ENCODE data around the gene SCOC. TPM values are rescaled to one million over a fixed set of nuclear protein-coding genes. Genes with fewer than 3 reads are reported as not detected.

The SCOC gene
- polyA plus RNA-seq, 1 donor (not counting 4 experiments of a cell fraction or from before 2014, with no cell fraction given) = 92.1 TPM

- Histone ChIP-seq H3K9me1 (ENCODE audit: control insufficient read depth, extremely low read depth, insufficient read depth, low read length) (no peaks in the 10 kb centered on the region), H4K20me1 (ENCODE audit: control insufficient read depth, extremely low read depth, insufficient read depth, low read length) (no peaks in the 10 kb centered on the region), H3K79me2 (ENCODE audit: control insufficient read depth, insufficient read depth, low read length) (no peaks in the 10 kb centered on the region), H3K9ac (ENCODE audit: control insufficient read depth, extremely low read depth, insufficient read depth, low read length) (no peak overlapping the region), H3K4me3 (ENCODE audit: control insufficient read depth in 2 of 3, extremely low read depth in 1 of 3, insufficient read depth in 2 of 3, low read depth in 1 of 3, low read length in 3 of 3) (no peak overlapping the region), H3K36me3 (ENCODE audit: control insufficient read depth in 2 of 2, extremely low read depth in 1 of 2, insufficient read depth in 2 of 2, low read length in 2 of 2) (no peaks in the 10 kb centered on the region), H3K27ac (ENCODE audit: control insufficient read depth, insufficient read depth, low read length) (no peak overlapping the region), H2AFZ (ENCODE audit: control insufficient read depth, low read length) (no peak overlapping the region), H3K4me2 (ENCODE audit: control insufficient read depth, extremely low read depth, insufficient read depth, low read depth, low read length) (no peak overlapping the region), H3K4me1 (ENCODE audit: control insufficient read depth, extremely low read depth, insufficient read depth, low read length) (peaks cover 2% of the 10 kb centered on the region), H3K9me3 (ENCODE audit: control insufficient read depth, low read depth, low read length) (no peaks in the 10 kb centered on the region), H3K27me3 (ENCODE audit: control insufficient read depth, extremely low read depth, insufficient read depth, low read length) (peaks cover 3% of the 10 kb centered on the region)
- TF ChIP-seq EZH2 (IDR thresholded peaks at IDR 0.05; ENCODE audit: low read length) (no peak), CTCF (optimal IDR thresholded peaks at IDR 0.05 in 1 of 3, IDR thresholded peaks at IDR 0.05 in 1 of 3, conservative IDR thresholded peaks at IDR 0.05 in 1 of 3; ENCODE audit: extremely low read depth in 1 of 3, insufficient read depth in 2 of 3, low read length in 3 of 3) (no peak)
- FAIRE-seq (no peak), DNase-seq (ENCODE audit: low read depth, low spot score) (no peak)
- dilution Hi-C loops (cut with MboI; ENCODE audit: extremely low pct_ligation_motif_present, low sequenced_read_pairs) = no loop called here
These were observed 18.2 kb upstream of the SCOC start for GRCh38 chr4:140355288-140355687.

GRCh38 chr4:140357868-140358267 lies 15.6 kb upstream of the SCOC start:
- H4K20me1 ChIP-seq (ENCODE audit: control insufficient read depth, extremely low read depth, insufficient read depth, low read length) = no peaks in the 10 kb centered on the region
- peaks cover 2% of the 10 kb centered on the region for H3K4me1 ChIP-seq (ENCODE audit: control insufficient read depth, extremely low read depth, insufficient read depth, low read length)
- H2AFZ ChIP-seq (ENCODE audit: control insufficient read depth, low read length) = no peak overlapping the region
- dilution Hi-C loops (cut with MboI; ENCODE audit: extremely low pct_ligation_motif_present, low sequenced_read_pairs) = no loop called here
- no peak overlapping the region for H3K4me3 ChIP-seq (ENCODE audit: control insufficient read depth in 2 of 3, extremely low read depth in 1 of 3, insufficient read depth in 2 of 3, low read depth in 1 of 3, low read length in 3 of 3)
- H3K4me2 ChIP-seq (ENCODE audit: control insufficient read depth, extremely low read depth, insufficient read depth, low read depth, low read length) = no peak overlapping the region
- no peak for DNase-seq (ENCODE audit: low read depth, low spot score)
- no peaks in the 10 kb centered on the region for H3K27me3 ChIP-seq (ENCODE audit: control insufficient read depth, extremely low read depth, insufficient read depth, low read length)
- no peaks in the 10 kb centered on the region for H3K9me1 ChIP-seq (ENCODE audit: control insufficient read depth, extremely low read depth, insufficient read depth, low read length)
- H3K36me3 ChIP-seq (ENCODE audit: control insufficient read depth in 2 of 2, extremely low read depth in 1 of 2, insufficient read depth in 2 of 2, low read length in 2 of 2) = no peaks in the 10 kb centered on the region
- H3K9ac ChIP-seq (ENCODE audit: control insufficient read depth, extremely low read depth, insufficient read depth, low read length) = no peak overlapping the region
- no peak for TF ChIP-seq CTCF (optimal IDR thresholded peaks at IDR 0.05 in 1 of 3, IDR thresholded peaks at IDR 0.05 in 1 of 3, conservative IDR thresholded peaks at IDR 0.05 in 1 of 3; ENCODE audit: extremely low read depth in 1 of 3, insufficient read depth in 2 of 3, low read length in 3 of 3)
- TF ChIP-seq EZH2 (IDR thresholded peaks at IDR 0.05; ENCODE audit: low read length) = no peak
- H3K9me3 ChIP-seq (ENCODE audit: control insufficient read depth, low read depth, low read length) = no peaks in the 10 kb centered on the region
- H3K79me2 ChIP-seq (ENCODE audit: control insufficient read depth, insufficient read depth, low read length) = no peaks in the 10 kb centered on the region
- no peak overlapping the region for H3K27ac ChIP-seq (ENCODE audit: control insufficient read depth, insufficient read depth, low read length)
- FAIRE-seq = no peak
